ENCODE data around the gene PHKB. TPM values are rescaled to one million over a fixed set of nuclear protein-coding genes. Genes with fewer than 3 reads are reported as not detected.

The PHKB gene
- total and polyA plus RNA-seq, 2 donors (not counting 3 experiments of a cell fraction or from before 2014, with no cell fraction given) = 30.1 to 61.0 TPM

DNA sequence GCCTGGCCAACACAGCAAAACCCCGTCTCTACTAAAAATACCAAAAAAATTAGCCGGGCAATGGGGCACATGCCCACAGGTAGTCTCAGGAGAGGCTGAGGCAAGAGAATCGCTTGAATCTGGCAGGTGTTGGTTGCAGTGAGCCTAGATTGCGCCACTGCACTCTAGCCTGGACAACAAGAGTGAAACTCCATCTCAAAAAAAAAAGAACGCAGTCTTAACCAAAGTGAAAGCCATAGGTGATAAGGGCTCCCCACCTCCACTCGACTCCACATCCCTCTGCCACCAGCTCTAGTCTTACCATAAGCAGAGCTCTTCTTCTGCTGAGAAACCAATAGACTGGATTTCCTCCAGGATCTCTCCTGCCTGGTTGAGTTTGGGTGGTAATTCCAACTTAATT lies 266.0 kb downstream of the PHKB start:
- H2AFZ ChIP-seq (ENCODE audit: low read depth, low read length) = no peak overlapping the region
- H3K9me3 ChIP-seq (replicated peaks; ENCODE audit: control insufficient read depth, insufficient read depth, low read length) = no peaks in the 10 kb centered on the region
- no peaks in the 10 kb centered on the region for H4K20me1 ChIP-seq (replicated peaks; ENCODE audit: control insufficient read depth, extremely low read depth, insufficient read depth, low read length)
- H3K79me2 ChIP-seq (ENCODE audit: control insufficient read depth, insufficient read depth, low read length) = no peaks in the 10 kb centered on the region
- no peak for FAIRE-seq
- no peaks in the 10 kb centered on the region for H3K36me3 ChIP-seq (ENCODE audit: control insufficient read depth in 2 of 2, extremely low read depth in 1 of 2, insufficient read depth in 2 of 2, low read length in 2 of 2)
- no peaks in the 10 kb centered on the region for H3K9me1 ChIP-seq (replicated peaks; ENCODE audit: control insufficient read depth, extremely low read depth, insufficient read depth, low read length)
- H3K4me2 ChIP-seq (ENCODE audit: insufficient read depth, low read length) = no peak overlapping the region
- H3K4me3 ChIP-seq (replicated peaks in 1 of 3; ENCODE audit: insufficient read depth in 1 of 3, low read depth in 1 of 3, low read length in 3 of 3) = no peak overlapping the region
- peaks cover 2% of the 10 kb centered on the region for H3K4me1 ChIP-seq (ENCODE audit: control insufficient read depth, extremely low read depth, insufficient read depth, low read length)
- no peaks in the 10 kb centered on the region for H3K27me3 ChIP-seq (ENCODE audit: control insufficient read depth in 2 of 2, insufficient read depth in 2 of 2, low read length in 2 of 2)
- H3K27ac ChIP-seq (ENCODE audit: insufficient read depth, low read depth, low read length) = no peak overlapping the region
- ChIA-PET CTCF (interaction anchor here (2.0 kb wide), 1 partner anchor 17 kb away, joined by 4 read pairs; no protein-coding TSS in a partner anchor), POLR2A (no interaction called here)
- no TSS peak for BruUV-seq (replicated peaks)
- no peak for DNase-seq (ENCODE audit: low read depth, low spot score)
- TF ChIP-seq, protein P1, sequence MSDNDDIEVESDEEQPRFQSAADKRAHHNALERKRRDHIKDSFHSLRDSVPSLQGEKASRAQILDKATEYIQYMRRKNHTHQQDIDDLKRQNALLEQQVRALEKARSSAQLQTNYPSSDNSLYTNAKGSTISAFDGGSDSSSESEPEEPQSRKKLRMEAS (IDR thresholded peaks at IDR 0.05; ENCODE audit: insufficient read depth, insufficient read length) = no peak
- no peak for TF ChIP-seq JUN (IDR thresholded peaks at IDR 0.05; ENCODE audit: borderline replicate concordance, insufficient read depth, insufficient read length, low read depth)
- no peak for TF ChIP-seq POLR2AphosphoS5 (IDR thresholded peaks at IDR 0.05; ENCODE audit: insufficient read depth, low read depth, low read length)
- TF ChIP-seq EZH2 (IDR thresholded peaks at IDR 0.05; ENCODE audit: borderline replicate concordance, low read depth, low read length, severe bottlenecking) = no peak
- TF ChIP-seq POLR2A (IDR thresholded peaks at IDR 0.05; ENCODE audit: low read depth, low read length) = no peak
- TF ChIP-seq, protein P2, sequence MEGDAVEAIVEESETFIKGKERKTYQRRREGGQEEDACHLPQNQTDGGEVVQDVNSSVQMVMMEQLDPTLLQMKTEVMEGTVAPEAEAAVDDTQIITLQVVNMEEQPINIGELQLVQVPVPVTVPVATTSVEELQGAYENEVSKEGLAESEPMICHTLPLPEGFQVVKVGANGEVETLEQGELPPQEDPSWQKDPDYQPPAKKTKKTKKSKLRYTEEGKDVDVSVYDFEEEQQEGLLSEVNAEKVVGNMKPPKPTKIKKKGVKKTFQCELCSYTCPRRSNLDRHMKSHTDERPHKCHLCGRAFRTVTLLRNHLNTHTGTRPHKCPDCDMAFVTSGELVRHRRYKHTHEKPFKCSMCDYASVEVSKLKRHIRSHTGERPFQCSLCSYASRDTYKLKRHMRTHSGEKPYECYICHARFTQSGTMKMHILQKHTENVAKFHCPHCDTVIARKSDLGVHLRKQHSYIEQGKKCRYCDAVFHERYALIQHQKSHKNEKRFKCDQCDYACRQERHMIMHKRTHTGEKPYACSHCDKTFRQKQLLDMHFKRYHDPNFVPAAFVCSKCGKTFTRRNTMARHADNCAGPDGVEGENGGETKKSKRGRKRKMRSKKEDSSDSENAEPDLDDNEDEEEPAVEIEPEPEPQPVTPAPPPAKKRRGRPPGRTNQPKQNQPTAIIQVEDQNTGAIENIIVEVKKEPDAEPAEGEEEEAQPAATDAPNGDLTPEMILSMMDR (IDR thresholded peaks at IDR 0.05; ENCODE audit: extremely low read depth in 1 of 2, insufficient read depth in 1 of 2, low read depth in 1 of 2, low read length in 2 of 2) = no peak
- no peak for TF ChIP-seq GATA2 (IDR thresholded peaks at IDR 0.05; ENCODE audit: insufficient read depth, insufficient read length, low read depth, low read length)
- no peak for TF ChIP-seq FOS (IDR thresholded peaks at IDR 0.05; ENCODE audit: borderline replicate concordance, insufficient read depth, low read length)
- TF ChIP-seq MYC (IDR thresholded peaks at IDR 0.05; ENCODE audit: low read depth, low read length) = no peak
- intact Hi-C loops (cut with micrococcal nuclease) (no loop called here), dilution Hi-C loops (cut with MboI; ENCODE audit: extremely low pct_ligation_motif_present, low sequenced_read_pairs) (no loop called here)
- H3K9ac ChIP-seq (replicated peaks; ENCODE audit: extremely low read depth, insufficient read depth, low read length) = no peak overlapping the region

Measured in endothelial cell of umbilical vein (primary cell).